ENCODE results near the gene CUBN. TPM values are rescaled to one million over a fixed set of nuclear protein-coding genes. Genes with fewer than 3 reads are reported as not detected.

The CUBN gene
- total RNA-seq (2014; rRNA removed) (0.80 TPM in 1 of 2 replicates, not detected in the other), Bru-seq, nascent RNA (percentile 27 among the genes with signal in this experiment), BruChase-seq, experiment 1, labeled RNA remaining after a 6-hour chase (percentile 27 among the genes with signal in this experiment), BruChase-seq, experiment 2, labeled RNA remaining after a 2-hour chase (percentile 36 among the genes with signal in this experiment)
- long read RNA-seq, result 0 reads

DNA sequence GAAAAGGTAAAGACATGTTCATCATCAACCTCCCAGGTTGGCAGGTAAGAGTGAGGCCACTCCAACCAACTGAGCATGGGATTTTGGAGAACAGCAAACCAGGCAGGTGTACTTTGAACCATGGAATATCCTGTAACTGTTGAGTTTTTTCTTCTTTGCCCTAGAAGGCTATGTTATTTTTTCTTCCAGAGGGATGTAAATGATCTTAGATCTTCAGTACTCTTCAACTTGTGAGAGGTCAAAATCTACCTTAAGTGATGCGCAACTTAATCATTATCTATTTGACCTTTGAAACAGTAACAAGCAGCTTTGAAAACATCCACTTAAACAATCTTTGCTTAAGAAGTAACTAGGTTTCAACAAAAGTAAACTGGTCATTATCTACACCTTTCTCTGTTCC lies at the start of gene CUBN:
CUBN (minus strand) TSS at position 71 of the 400 bp plus-strand sequence; CDS start at position 25, 46 bp downstream.
- H3F3A ChIP-seq (ENCODE audit: low read length, unreplicated experiment), result no peaks in the 10 kb centered on the region
- ATAC-seq (no peak), DNase-seq (no peak)
- H3K4me2 ChIP-seq (ENCODE audit: low read length), result no peak within 1 kb of the TSS
- H4K20me1 ChIP-seq (ENCODE audit: low read length), result no peaks in the 10 kb centered on the region
- H3K36me3 ChIP-seq (ENCODE audit: low read depth, low read length), result no peaks in the 10 kb centered on the region
- no peaks in the 10 kb centered on the region; the same call in 1 of the 2 replicates for H3K4me1 ChIP-seq (ENCODE audit: insufficient read depth, low read length)
- no peaks in the 10 kb centered on the region for H3K9me3 ChIP-seq (ENCODE audit: low read length)
- no peak within 1 kb of the TSS for H2AFZ ChIP-seq (ENCODE audit: low read length)
- H3K9me2 ChIP-seq (replicated peaks; ENCODE audit: low read length), result no peaks in the 10 kb centered on the region
- TF ChIP-seq EZH2 (IDR thresholded peaks at IDR 0.05; ENCODE audit: low read length, unreplicated experiment) (no peak), EZH2phosphoT487 (IDR thresholded peaks at IDR 0.05; ENCODE audit: borderline replicate concordance, low read length) (no peak)
- TF ChIP-seq, protein P1, sequence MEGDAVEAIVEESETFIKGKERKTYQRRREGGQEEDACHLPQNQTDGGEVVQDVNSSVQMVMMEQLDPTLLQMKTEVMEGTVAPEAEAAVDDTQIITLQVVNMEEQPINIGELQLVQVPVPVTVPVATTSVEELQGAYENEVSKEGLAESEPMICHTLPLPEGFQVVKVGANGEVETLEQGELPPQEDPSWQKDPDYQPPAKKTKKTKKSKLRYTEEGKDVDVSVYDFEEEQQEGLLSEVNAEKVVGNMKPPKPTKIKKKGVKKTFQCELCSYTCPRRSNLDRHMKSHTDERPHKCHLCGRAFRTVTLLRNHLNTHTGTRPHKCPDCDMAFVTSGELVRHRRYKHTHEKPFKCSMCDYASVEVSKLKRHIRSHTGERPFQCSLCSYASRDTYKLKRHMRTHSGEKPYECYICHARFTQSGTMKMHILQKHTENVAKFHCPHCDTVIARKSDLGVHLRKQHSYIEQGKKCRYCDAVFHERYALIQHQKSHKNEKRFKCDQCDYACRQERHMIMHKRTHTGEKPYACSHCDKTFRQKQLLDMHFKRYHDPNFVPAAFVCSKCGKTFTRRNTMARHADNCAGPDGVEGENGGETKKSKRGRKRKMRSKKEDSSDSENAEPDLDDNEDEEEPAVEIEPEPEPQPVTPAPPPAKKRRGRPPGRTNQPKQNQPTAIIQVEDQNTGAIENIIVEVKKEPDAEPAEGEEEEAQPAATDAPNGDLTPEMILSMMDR (conservative IDR thresholded peaks at IDR 0.05; ENCODE audit: low read depth, low read length), result no peak
- POLR2A ChIA-PET (ENCODE audit: unreplicated experiment), result no interaction called here
- H3K79me2 ChIP-seq (ENCODE audit: low read length), result no peaks in the 10 kb centered on the region
- intact Hi-C loops (cut with micrococcal nuclease), result no loop called here
- no TSS peak for BruUV-seq (replicated peaks)
- H3K4me3 ChIP-seq (ENCODE audit: low read length), result no peak within 1 kb of the TSS
- CTCF ChIA-PET, result no interaction called here
- H3K27me3 ChIP-seq (ENCODE audit: low read length), result no peaks in the 10 kb centered on the region
- H3K27ac ChIP-seq (ENCODE audit: low read length), result no peak within 1 kb of the TSS
- H3K9ac ChIP-seq (ENCODE audit: low read length), result no peak within 1 kb of the TSS

DNA sequence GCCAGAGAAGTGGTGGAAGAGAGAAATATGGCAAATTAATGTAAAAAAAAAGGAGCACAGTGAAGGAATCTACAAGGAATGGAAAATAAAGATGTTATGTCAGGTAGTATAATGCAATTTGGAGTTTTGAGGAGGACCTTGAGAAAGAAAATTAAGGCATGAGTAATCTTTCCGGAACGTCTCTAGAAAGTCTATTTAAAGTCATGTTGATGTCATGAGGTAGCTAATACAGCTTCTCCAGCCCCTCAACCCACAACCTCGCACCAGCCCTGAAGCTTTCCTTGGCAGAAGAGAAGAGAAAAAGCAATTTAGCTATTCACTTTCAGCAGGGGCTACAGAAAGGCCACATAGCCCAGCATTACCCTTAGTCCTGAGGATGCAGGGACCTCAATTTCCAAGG lies 49.4 kb upstream of the CUBN start:
- Histone ChIP-seq H3F3A (ENCODE audit: low read length, unreplicated experiment) (no peaks in the 10 kb centered on the region), H3K9me3 (ENCODE audit: low read length) (no peaks in the 10 kb centered on the region), H3K4me2 (ENCODE audit: low read length) (no peak overlapping the region), H3K27ac (ENCODE audit: low read length) (no peak overlapping the region), H2AFZ (ENCODE audit: low read length) (no peak overlapping the region), H3K4me3 (ENCODE audit: low read length) (no peak overlapping the region), H3K36me3 (ENCODE audit: low read depth, low read length) (no peaks in the 10 kb centered on the region), H3K4me1 (ENCODE audit: insufficient read depth, low read length) (no peaks in the 10 kb centered on the region), H3K27me3 (ENCODE audit: low read length) (no peaks in the 10 kb centered on the region), H3K9me2 (replicated peaks; ENCODE audit: low read length) (no peaks in the 10 kb centered on the region), H3K79me2 (ENCODE audit: low read length) (no peaks in the 10 kb centered on the region), H4K20me1 (ENCODE audit: low read length) (no peaks in the 10 kb centered on the region), H3K9ac (ENCODE audit: low read length) (no peak overlapping the region)
- POLR2A ChIA-PET (ENCODE audit: unreplicated experiment), result no interaction called here
- DNase-seq (no peak), ATAC-seq (no peak)
- TF ChIP-seq, protein P1 (conservative IDR thresholded peaks at IDR 0.05; ENCODE audit: low read depth, low read length), result no peak
- TF ChIP-seq EZH2phosphoT487 (IDR thresholded peaks at IDR 0.05; ENCODE audit: borderline replicate concordance, low read length) (no peak), EZH2 (IDR thresholded peaks at IDR 0.05; ENCODE audit: low read length, unreplicated experiment) (no peak)
- CTCF ChIA-PET, result interaction anchor here (0.6 kb wide), 1 partner anchor 150 kb away, joined by 4 read pairs; no protein-coding TSS in a partner anchor
- BruUV-seq (replicated peaks), result no TSS peak
- intact Hi-C loops (cut with micrococcal nuclease), result loop anchor here (10.0 kb wide), 2 partner anchors 104 to 154 kb away; no protein-coding TSS in a partner anchor

DNA sequence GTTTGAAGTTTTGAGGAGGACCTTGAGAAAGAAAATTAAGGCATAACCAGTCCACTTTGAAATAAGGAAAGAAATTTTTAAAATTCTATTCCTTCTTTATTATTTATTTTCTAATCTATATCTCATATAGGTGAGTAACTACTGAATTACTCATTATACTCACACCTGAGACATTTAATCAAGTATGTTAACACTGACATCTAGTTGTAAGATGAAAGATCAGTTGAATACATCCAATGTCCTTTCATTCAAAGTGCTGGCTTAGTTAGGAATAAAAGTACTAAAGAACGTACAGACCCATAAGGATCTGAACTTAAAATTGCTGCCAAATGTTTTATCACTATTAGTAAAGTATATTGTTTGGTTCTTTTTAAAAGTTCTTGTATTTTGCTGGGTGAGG lies 48.4 kb upstream of the CUBN start:
- Histone ChIP-seq H3K27me3 (ENCODE audit: low read length) (no peaks in the 10 kb centered on the region), H2AFZ (ENCODE audit: low read length) (no peak overlapping the region), H3K4me2 (ENCODE audit: low read length) (no peak overlapping the region), H3K36me3 (ENCODE audit: low read depth, low read length) (no peaks in the 10 kb centered on the region), H3K4me3 (ENCODE audit: low read length) (no peak overlapping the region), H3K9me2 (replicated peaks; ENCODE audit: low read length) (no peaks in the 10 kb centered on the region), H4K20me1 (ENCODE audit: low read length) (no peaks in the 10 kb centered on the region), H3F3A (ENCODE audit: low read length, unreplicated experiment) (no peaks in the 10 kb centered on the region), H3K4me1 (ENCODE audit: insufficient read depth, low read length) (no peaks in the 10 kb centered on the region), H3K79me2 (ENCODE audit: low read length) (no peaks in the 10 kb centered on the region), H3K27ac (ENCODE audit: low read length) (no peak overlapping the region), H3K9ac (ENCODE audit: low read length) (no peak overlapping the region), H3K9me3 (ENCODE audit: low read length) (no peaks in the 10 kb centered on the region)
- TF ChIP-seq, protein P1 (conservative IDR thresholded peaks at IDR 0.05; ENCODE audit: low read depth, low read length), result 0 out of 2 replicates have a peak, but pooled peaks have one; percentile 12
- no peak for TF ChIP-seq EZH2 (IDR thresholded peaks at IDR 0.05; ENCODE audit: low read length, unreplicated experiment)
- intact Hi-C loops (cut with micrococcal nuclease), result loop anchor here (10.0 kb wide), 2 partner anchors 103 to 153 kb away; no protein-coding TSS in a partner anchor
- no TSS peak for BruUV-seq (replicated peaks)
- DNase-seq (no peak), ATAC-seq (peak; percentile 54; the same call in 1 of the 2 replicates)
- CTCF ChIA-PET, result interaction anchor here (0.6 kb wide), 1 partner anchor 24 kb away, joined by 3 read pairs; the partner anchor contains the start of gene TRDMT1
- POLR2A ChIA-PET (ENCODE audit: unreplicated experiment), result interaction anchor here (0.6 kb wide), 1 partner anchor 317 kb away, joined by 12 read pairs; no protein-coding TSS in a partner anchor
